K562 (cell line): Measurements from ENCODE around the gene DCAF7. TPM values are rescaled to one million over a fixed set of nuclear protein-coding genes. Genes with fewer than 3 reads are reported as not detected.

Source experiments
- CBX2 ChIP-seq: fragments of 200-600 bp; sonication (generic); IDR thresholded peaks from one replicate; pipeline ENCODE4 v1.6.1; 2012; ENCODE audit warnings: mild to moderate bottlenecking, low read length, inconsistent platforms; ENCODE audit not compliant: insufficient read depth, poor library complexity, severe bottlenecking
- CCNT2 ChIP-seq: IDR thresholded peaks from 2 replicates; pipeline ENCODE4 v1.6.1; 2011; ENCODE audit warnings: borderline replicate concordance, low read depth, mild to moderate bottlenecking, moderate library complexity, mixed read lengths, low read length; ENCODE audit not compliant: insufficient read length; ENCODE audit errors: extremely low read depth
- CSDE1 ChIP-seq, 2 experiments: fragments of 450-650 bp; IDR thresholded peaks; 2 replicates each; pipeline ENCODE4 v1.6.1; 2016; ENCODE audit warnings: mild to moderate bottlenecking in 1 of 2
- IFI16 ChIP-seq: fragments of 250-450 bp; sonication (Bioruptor Pico); IDR thresholded peaks from 2 replicates; pipeline ENCODE4 v2.1.2; 2022; ENCODE audit warnings: mild to moderate bottlenecking, inconsistent platforms
- KLF13 ChIP-seq: fragments of 450-650 bp; IDR thresholded peaks from 2 replicates; pipeline ENCODE4 v1.6.1; 2016; ENCODE audit warnings: missing genetic modification characterization, low read depth, mild to moderate bottlenecking, missing compliant biosample characterization, moderate library complexity, borderline replicate concordance
- NCOA6 ChIP-seq: fragments of 450-650 bp; IDR thresholded peaks from 2 replicates; pipeline ENCODE4 v1.6.1; 2017; ENCODE audit warnings: mild to moderate bottlenecking
- NONO ChIP-seq, 2 experiments: fragments of 200-400 bp in 1 of 2; fragments of 450-650 bp in 1 of 2; formaldehyde crosslinking in 1 of 2; IDR thresholded peaks; 2 replicates each; pipeline ENCODE4 v1.6.1; 2017; ENCODE audit warnings: low read depth in 2 of 2, mild to moderate bottlenecking in 2 of 2, moderate library complexity in 2 of 2, low read length in 1 of 2
- NRF1 ChIP-seq, 2 experiments: fragments of 450-650 bp; IDR thresholded peaks in 1 of 2; conservative IDR thresholded peaks in 1 of 2; 2 replicates each; pipeline ENCODE4 v1.6.1; 2014; ENCODE audit warnings: mild to moderate bottlenecking in 2 of 2
- PHB2 ChIP-seq: fragments of 450-650 bp; IDR thresholded peaks from 2 replicates; pipeline ENCODE4 v1.6.1; 2017; ENCODE audit warnings: low read depth
- PYGO2 ChIP-seq: fragments of 450-650 bp; IDR thresholded peaks from 2 replicates; pipeline ENCODE4 v1.6.1; 2016; ENCODE audit warnings: mild to moderate bottlenecking, missing genetic modification characterization, moderate library complexity, missing compliant biosample characterization
- RBBP5 ChIP-seq: fragments of 200-600 bp; sonication (generic); IDR thresholded peaks from 2 replicates; pipeline ENCODE4 v1.6.1; 2012; ENCODE audit warnings: borderline replicate concordance, mild to moderate bottlenecking, low read length, control low read depth, inconsistent platforms; ENCODE audit not compliant: insufficient read depth, poor library complexity, severe bottlenecking
- ZNF197 ChIP-seq: fragments of 200-800 bp; sonication (Bioruptor generic); IDR thresholded peaks from 2 replicates; pipeline ENCODE4 v1.6.1; 2016; ENCODE audit warnings: low read depth, missing genetic modification characterization, missing compliant biosample characterization
- ZNF445 ChIP-seq: fragments of 250-450 bp; sonication (Bioruptor Pico); IDR thresholded peaks from 2 replicates; pipeline ENCODE4 v1.4.0; 2020; ENCODE audit warnings: low read depth, mild to moderate bottlenecking, moderate library complexity
- ZNF592 ChIP-seq: fragments of 450-650 bp; IDR thresholded peaks from 2 replicates; pipeline ENCODE4 v1.6.1; 2017; ENCODE audit warnings: antibody characterized with exemption, mild to moderate bottlenecking
- polyA plus RNA-seq, 8 experiments: library from polyadenylated mRNA; depleted of rRNA in 4 of 8; stranded (reverse) in 5 of 8; unstranded in 3 of 8; fragments of >200 nt; fragmentation: Nextera tagmentation in 2 of 8; fragmentation: Illumina TruSeq in 1 of 8; extraction: Ambion mirVana in 2 of 8; extraction: Trizol in 1 of 8; gene quantifications; 2 replicates each; pipeline versions ENCODE4 v1.2.1 to v1.2.3, GENCODE V29; 2011 to 2014; ENCODE audit warnings: inconsistent platforms in 1 of 8, missing spikeins in 1 of 8
- total RNA-seq, 7 experiments: library from RNA; depleted of rRNA in 6 of 7; stranded (reverse); fragments of >200 nt in 6 of 7; fragmentation: Illumina TruSeq in 2 of 7; extraction: Trizol in 2 of 7; gene quantifications; 2 replicates each; pipeline versions ENCODE4 v1.2.1 to v1.2.3, GENCODE V29; 2011 to 2021; ENCODE audit warnings: low replicate concordance in 1 of 7
- TF ChIP-seq, protein P1 (sequence below), 2 experiments: fragments of 450-650 bp; IDR thresholded peaks; 2 replicates each; pipeline ENCODE4 v1.6.1; 2016
- TF ChIP-seq, protein P2 (sequence below): fragments of 450-650 bp; IDR thresholded peaks from 2 replicates; pipeline ENCODE4 v1.6.1; 2017; ENCODE audit warnings: mild to moderate bottlenecking, moderate library complexity
- TF ChIP-seq, protein P3 (sequence below): fragments of 450-650 bp; IDR thresholded peaks from 2 replicates; pipeline ENCODE4 v1.6.1; 2017; ENCODE audit warnings: antibody characterized with exemption

Gene DCAF7
- total and polyA plus RNA-seq, 9 of the 15 experiments (the other 6 are each of a cell fraction or from before 2014, with no cell fraction given) = 30.8 to 123 (median 40.2) TPM

DNA sequence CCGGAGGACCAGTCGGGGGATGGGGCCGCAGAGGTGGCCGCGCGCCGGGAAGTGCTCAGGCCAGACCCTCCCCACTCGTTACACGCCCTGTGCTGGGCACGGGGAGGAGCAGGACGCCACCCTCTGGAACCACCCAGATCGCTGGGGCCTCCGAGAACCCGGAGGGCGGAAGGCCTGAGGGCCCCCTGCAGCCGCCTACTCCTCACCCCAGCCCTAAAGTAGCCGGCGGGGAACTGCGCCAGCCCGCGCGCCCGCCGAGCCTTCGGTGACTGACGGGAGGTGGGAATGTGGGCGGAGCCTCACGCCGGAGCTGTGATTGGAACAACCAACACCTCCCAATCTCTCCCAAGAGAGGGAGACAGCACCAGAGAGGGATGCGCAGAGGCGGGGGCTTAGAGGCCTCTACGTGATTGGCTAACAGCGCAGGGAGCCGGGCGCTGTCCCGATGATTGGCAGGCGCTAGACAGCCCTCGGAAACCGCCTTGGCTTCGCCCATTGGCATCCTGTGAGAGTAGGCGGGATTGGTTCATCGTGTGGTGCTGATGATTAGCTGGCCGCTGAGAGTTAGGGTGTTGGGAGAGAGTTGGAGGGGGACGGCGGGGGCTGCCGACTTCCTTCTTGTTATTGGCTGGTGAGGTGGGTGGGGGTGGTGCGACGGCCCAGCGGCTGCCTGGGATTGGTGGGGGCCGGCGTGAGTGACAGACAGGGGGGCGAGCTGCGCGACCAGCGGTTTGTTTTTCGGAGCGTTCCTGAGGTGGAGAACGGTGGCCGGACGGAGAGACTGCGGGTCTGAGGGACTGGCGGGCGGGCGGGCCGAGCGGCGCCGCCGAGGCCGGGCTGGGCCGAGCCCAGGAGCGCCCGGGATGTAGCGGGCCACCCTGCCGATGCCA, 71.7 kb downstream of the DCAF7 start, which contains the start of gene MAP3K3 (continued):
- TF ChIP-seq PYGO2 (tag) (no peak), PHB2 (no peak), CSDE1 (IDR thresholded peaks at IDR 0.05) (no peak), IFI16 (CRISPR knock-in tag) (no peak), ZNF445 (CRISPR knock-in tag) (no peak), CBX2 (no peak), KLF13 (tag) (no peak), CCNT2 (peak; percentile 48), NCOA6 (no peak), RBBP5 (no peak), ZNF592 (no peak), NONO (IDR thresholded peaks at IDR 0.05; ENCODE audit: low read depth in 2 of 2, low read length in 1 of 2) (peak in 1 of 2 experiments; percentile 42; a peak in 1 of 4 replicates), NRF1 (conservative IDR thresholded peaks at IDR 0.05 in 1 of 2, IDR thresholded peaks at IDR 0.05 in 1 of 2) (peak; percentile 92 to 93), ZNF197 (CRISPR knock-in tag) (no peak)
- TF ChIP-seq, protein P1, sequence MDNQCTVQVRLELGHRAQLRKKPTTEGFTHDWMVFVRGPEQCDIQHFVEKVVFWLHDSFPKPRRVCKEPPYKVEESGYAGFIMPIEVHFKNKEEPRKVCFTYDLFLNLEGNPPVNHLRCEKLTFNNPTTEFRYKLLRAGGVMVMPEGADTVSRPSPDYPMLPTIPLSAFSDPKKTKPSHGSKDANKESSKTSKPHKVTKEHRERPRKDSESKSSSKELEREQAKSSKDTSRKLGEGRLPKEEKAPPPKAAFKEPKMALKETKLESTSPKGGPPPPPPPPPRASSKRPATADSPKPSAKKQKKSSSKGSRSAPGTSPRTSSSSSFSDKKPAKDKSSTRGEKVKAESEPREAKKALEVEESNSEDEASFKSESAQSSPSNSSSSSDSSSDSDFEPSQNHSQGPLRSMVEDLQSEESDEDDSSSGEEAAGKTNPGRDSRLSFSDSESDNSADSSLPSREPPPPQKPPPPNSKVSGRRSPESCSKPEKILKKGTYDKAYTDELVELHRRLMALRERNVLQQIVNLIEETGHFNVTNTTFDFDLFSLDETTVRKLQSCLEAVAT (IDR thresholded peaks at IDR 0.05) = peak in 1 of 2 experiments; percentile 82; a peak in 1 of 4 replicates
- TF ChIP-seq, protein P2, sequence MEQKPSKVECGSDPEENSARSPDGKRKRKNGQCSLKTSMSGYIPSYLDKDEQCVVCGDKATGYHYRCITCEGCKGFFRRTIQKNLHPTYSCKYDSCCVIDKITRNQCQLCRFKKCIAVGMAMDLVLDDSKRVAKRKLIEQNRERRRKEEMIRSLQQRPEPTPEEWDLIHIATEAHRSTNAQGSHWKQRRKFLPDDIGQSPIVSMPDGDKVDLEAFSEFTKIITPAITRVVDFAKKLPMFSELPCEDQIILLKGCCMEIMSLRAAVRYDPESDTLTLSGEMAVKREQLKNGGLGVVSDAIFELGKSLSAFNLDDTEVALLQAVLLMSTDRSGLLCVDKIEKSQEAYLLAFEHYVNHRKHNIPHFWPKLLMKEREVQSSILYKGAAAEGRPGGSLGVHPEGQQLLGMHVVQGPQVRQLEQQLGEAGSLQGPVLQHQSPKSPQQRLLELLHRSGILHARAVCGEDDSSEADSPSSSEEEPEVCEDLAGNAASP = no peak
- TF ChIP-seq, protein P3, sequence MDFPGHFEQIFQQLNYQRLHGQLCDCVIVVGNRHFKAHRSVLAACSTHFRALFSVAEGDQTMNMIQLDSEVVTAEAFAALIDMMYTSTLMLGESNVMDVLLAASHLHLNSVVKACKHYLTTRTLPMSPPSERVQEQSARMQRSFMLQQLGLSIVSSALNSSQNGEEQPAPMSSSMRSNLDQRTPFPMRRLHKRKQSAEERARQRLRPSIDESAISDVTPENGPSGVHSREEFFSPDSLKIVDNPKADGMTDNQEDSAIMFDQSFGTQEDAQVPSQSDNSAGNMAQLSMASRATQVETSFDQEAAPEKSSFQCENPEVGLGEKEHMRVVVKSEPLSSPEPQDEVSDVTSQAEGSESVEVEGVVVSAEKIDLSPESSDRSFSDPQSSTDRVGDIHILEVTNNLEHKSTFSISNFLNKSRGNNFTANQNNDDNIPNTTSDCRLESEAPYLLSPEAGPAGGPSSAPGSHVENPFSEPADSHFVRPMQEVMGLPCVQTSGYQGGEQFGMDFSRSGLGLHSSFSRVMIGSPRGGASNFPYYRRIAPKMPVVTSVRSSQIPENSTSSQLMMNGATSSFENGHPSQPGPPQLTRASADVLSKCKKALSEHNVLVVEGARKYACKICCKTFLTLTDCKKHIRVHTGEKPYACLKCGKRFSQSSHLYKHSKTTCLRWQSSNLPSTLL = no peak
